Measurements from ENCODE around the gene FNDC3B.

FNDC3B gene

GRCh38 chr3:172290457-172290856 lies 251.1 kb downstream of the FNDC3B start:
- Histone ChIP-seq H3K36me3 (ENCODE audit: insufficient read depth, low read length) (peaks cover 61% of the 10 kb centered on the region), H3K9ac (ENCODE audit: low read depth, low read length) (no peak overlapping the region), H3K9me3 (ENCODE audit: insufficient read depth, low read depth, low read length) (no peaks in the 10 kb centered on the region), H3K27ac (ENCODE audit: low read depth, low read length) (no peak overlapping the region), H3K4me1 (ENCODE audit: insufficient read depth, low read length) (no peaks in the 10 kb centered on the region), H3K4me3 (ENCODE audit: low read length) (no peak overlapping the region), H3K27me3 (ENCODE audit: insufficient read depth, low read length) (no peaks in the 10 kb centered on the region)
- WGBS: 94% methylated on average over 7 of the region's 7 CpGs

GRCh38 chr3:172291650-172292049 lies 252.3 kb downstream of the FNDC3B start:
- no peaks in the 10 kb centered on the region for H3K4me1 ChIP-seq (ENCODE audit: insufficient read depth, low read length)
- 90% methylated on average over 3 of the region's 3 CpGs for WGBS
- no peak overlapping the region for H3K9ac ChIP-seq (ENCODE audit: low read depth, low read length)
- H3K9me3 ChIP-seq (ENCODE audit: insufficient read depth, low read depth, low read length): no peaks in the 10 kb centered on the region
- no peak overlapping the region for H3K27ac ChIP-seq (ENCODE audit: low read depth, low read length)
- H3K27me3 ChIP-seq (ENCODE audit: insufficient read depth, low read length): no peaks in the 10 kb centered on the region
- no peak overlapping the region for H3K4me3 ChIP-seq (ENCODE audit: low read length)
- peaks cover 59% of the 10 kb centered on the region for H3K36me3 ChIP-seq (ENCODE audit: insufficient read depth, low read length)

GRCh38 chr3:172292422-172292821 lies 253.0 kb downstream of the FNDC3B start:
- Histone ChIP-seq H3K27ac (ENCODE audit: low read depth, low read length) (no peak overlapping the region), H3K9ac (ENCODE audit: low read depth, low read length) (no peak overlapping the region), H3K4me1 (ENCODE audit: insufficient read depth, low read length) (no peaks in the 10 kb centered on the region), H3K4me3 (ENCODE audit: low read length) (no peak overlapping the region), H3K36me3 (ENCODE audit: insufficient read depth, low read length) (peaks cover 58% of the 10 kb centered on the region), H3K27me3 (ENCODE audit: insufficient read depth, low read length) (no peaks in the 10 kb centered on the region), H3K9me3 (ENCODE audit: insufficient read depth, low read depth, low read length) (no peaks in the 10 kb centered on the region)
- 95% methylated on average over 2 of the region's 2 CpGs for WGBS

- H3K4me3 ChIP-seq (ENCODE audit: low read length): no peak overlapping the region
These were observed 253.7 kb downstream of the FNDC3B start for GRCh38 chr3:172293093-172293492.

GRCh38 chr3:172294223-172294806 lies 254.9 kb downstream of the FNDC3B start:
- Histone ChIP-seq H3K27ac (ENCODE audit: low read depth, low read length) (no peak overlapping the region), H3K4me3 (ENCODE audit: low read length) (no peak overlapping the region), H3K9me3 (ENCODE audit: insufficient read depth, low read depth, low read length) (no peaks in the 10 kb centered on the region), H3K4me1 (ENCODE audit: insufficient read depth, low read length) (no peaks in the 10 kb centered on the region), H3K27me3 (ENCODE audit: insufficient read depth, low read length) (no peaks in the 10 kb centered on the region), H3K36me3 (ENCODE audit: insufficient read depth, low read length) (peaks cover 59% of the 10 kb centered on the region), H3K9ac (ENCODE audit: low read depth, low read length) (no peak overlapping the region)
- 95% methylated on average over 6 of the region's 6 CpGs for WGBS

More at GRCh38 chr3:172293093-172293492, 253.7 kb downstream of the FNDC3B start:
- Histone ChIP-seq H3K27me3 (ENCODE audit: insufficient read depth, low read length) (no peaks in the 10 kb centered on the region), H3K9me3 (ENCODE audit: insufficient read depth, low read depth, low read length) (no peaks in the 10 kb centered on the region), H3K36me3 (ENCODE audit: insufficient read depth, low read length) (peaks cover 55% of the 10 kb centered on the region), H3K9ac (ENCODE audit: low read depth, low read length) (no peak overlapping the region), H3K4me1 (ENCODE audit: insufficient read depth, low read length) (no peaks in the 10 kb centered on the region), H3K27ac (ENCODE audit: low read depth, low read length) (no peak overlapping the region)
- 96% methylated on average over 2 of the region's 2 CpGs for WGBS

- 96% methylated on average over 9 of the region's 9 CpGs for WGBS
- H3K27ac ChIP-seq (ENCODE audit: low read depth, low read length): no peak overlapping the region
These were observed 257.0 kb downstream of the FNDC3B start for GRCh38 chr3:172296248-172296974.

GRCh38 chr3:172296975-172297332 lies 257.6 kb downstream of the FNDC3B start:
- H3K4me3 ChIP-seq (ENCODE audit: low read length): no peak overlapping the region
- H3K9me3 ChIP-seq (ENCODE audit: insufficient read depth, low read depth, low read length): no peaks in the 10 kb centered on the region
- H3K36me3 ChIP-seq (ENCODE audit: insufficient read depth, low read length): peaks cover 60% of the 10 kb centered on the region
- H3K9ac ChIP-seq (ENCODE audit: low read depth, low read length): no peak overlapping the region
- peaks cover 21% of the 10 kb centered on the region for H3K4me1 ChIP-seq (ENCODE audit: insufficient read depth, low read length)
- H3K27ac ChIP-seq (ENCODE audit: low read depth, low read length): no peak overlapping the region
- 98% methylated on average over 2 of the region's 2 CpGs for WGBS
- H3K27me3 ChIP-seq (ENCODE audit: insufficient read depth, low read length): no peaks in the 10 kb centered on the region

More at GRCh38 chr3:172296248-172296974, 257.0 kb downstream of the FNDC3B start:
- no peaks in the 10 kb centered on the region for H3K9me3 ChIP-seq (ENCODE audit: insufficient read depth, low read depth, low read length)
- H3K27me3 ChIP-seq (ENCODE audit: insufficient read depth, low read length): no peaks in the 10 kb centered on the region
- H3K4me3 ChIP-seq (ENCODE audit: low read length): no peak overlapping the region
- peaks cover 19% of the 10 kb centered on the region for H3K4me1 ChIP-seq (ENCODE audit: insufficient read depth, low read length)
- H3K36me3 ChIP-seq (ENCODE audit: insufficient read depth, low read length): peaks cover 60% of the 10 kb centered on the region
- H3K9ac ChIP-seq (ENCODE audit: low read depth, low read length): no peak overlapping the region

GRCh38 chr3:172298247-172298646 lies 258.9 kb downstream of the FNDC3B start:
- 97% methylated on average over 1 of the region's 3 CpGs for WGBS
- peaks cover 56% of the 10 kb centered on the region for H3K36me3 ChIP-seq (ENCODE audit: insufficient read depth, low read length)

GRCh38 chr3:172300187-172300586 lies 260.8 kb downstream of the FNDC3B start:
- Histone ChIP-seq H3K27me3 (ENCODE audit: insufficient read depth, low read length) (no peaks in the 10 kb centered on the region), H3K27ac (ENCODE audit: low read depth, low read length) (no peak overlapping the region), H3K9me3 (ENCODE audit: insufficient read depth, low read depth, low read length) (no peaks in the 10 kb centered on the region), H3K4me3 (ENCODE audit: low read length) (no peak overlapping the region), H3K9ac (ENCODE audit: low read depth, low read length) (no peak overlapping the region), H3K36me3 (ENCODE audit: insufficient read depth, low read length) (peaks cover 42% of the 10 kb centered on the region), H3K4me1 (ENCODE audit: insufficient read depth, low read length) (peaks cover 21% of the 10 kb centered on the region)
- WGBS: 94% methylated on average over 1 of the region's 2 CpGs

More at GRCh38 chr3:172298247-172298646, 258.9 kb downstream of the FNDC3B start:
- H3K27ac ChIP-seq (ENCODE audit: low read depth, low read length): no peak overlapping the region
- H3K9ac ChIP-seq (ENCODE audit: low read depth, low read length): no peak overlapping the region
- no peaks in the 10 kb centered on the region for H3K9me3 ChIP-seq (ENCODE audit: insufficient read depth, low read depth, low read length)
- H3K27me3 ChIP-seq (ENCODE audit: insufficient read depth, low read length): no peaks in the 10 kb centered on the region
- H3K4me1 ChIP-seq (ENCODE audit: insufficient read depth, low read length): peaks cover 21% of the 10 kb centered on the region
- no peak overlapping the region for H3K4me3 ChIP-seq (ENCODE audit: low read length)

- H3K27ac ChIP-seq (ENCODE audit: low read depth, low read length): 0 out of 2 replicates have a peak overlapping the region, but pooled peaks have one; percentile 36
- H3K36me3 ChIP-seq (ENCODE audit: insufficient read depth, low read length): peaks cover 36% of the 10 kb centered on the region
- whole genome bisulfite sequencing: 68% methylated on average over 5 of the region's 5 CpGs
- H3K4me3 ChIP-seq (ENCODE audit: low read length): no peak overlapping the region
- no peaks in the 10 kb centered on the region for H3K27me3 ChIP-seq (ENCODE audit: insufficient read depth, low read length)
- no peaks in the 10 kb centered on the region for H3K9me3 ChIP-seq (ENCODE audit: insufficient read depth, low read depth, low read length)
- H3K4me1 ChIP-seq (ENCODE audit: insufficient read depth, low read length): peaks cover 21% of the 10 kb centered on the region
- H3K9ac ChIP-seq (ENCODE audit: low read depth, low read length): no peak overlapping the region
These were observed 261.5 kb downstream of the FNDC3B start for GRCh38 chr3:172300862-172301261.

GRCh38 chr3:172302203-172302602 lies 262.8 kb downstream of the FNDC3B start:
- H3K4me3 ChIP-seq (ENCODE audit: low read length): no peak overlapping the region
- H3K9ac ChIP-seq (ENCODE audit: low read depth, low read length): no peak overlapping the region
- no peak overlapping the region for H3K27ac ChIP-seq (ENCODE audit: low read depth, low read length)
- no peaks in the 10 kb centered on the region for H3K9me3 ChIP-seq (ENCODE audit: insufficient read depth, low read depth, low read length)
- peaks cover 34% of the 10 kb centered on the region for H3K36me3 ChIP-seq (ENCODE audit: insufficient read depth, low read length)
- H3K4me1 ChIP-seq (ENCODE audit: insufficient read depth, low read length): peaks cover 21% of the 10 kb centered on the region
- 95% methylated on average over 1 of the region's 2 CpGs for WGBS
- no peaks in the 10 kb centered on the region for H3K27me3 ChIP-seq (ENCODE audit: insufficient read depth, low read length)

All from HUES64 (cell line).